Cortex of kidney (tissue), 1 donor: ENCODE measurements around the gene ESPNL.

Experiments
- DNase-seq: peaks from one replicate; lab custom pipeline; 2025; lab: John Stamatoyannopoulos, UW

Gene ESPNL

GRCh38 chr2:238097988-238098871 is 1.9 kb upstream of the ESPNL start:
- no peak for DNase-seq

- DNase-seq, result no peak
These were observed 1.0 kb upstream of the ESPNL start for GRCh38 chr2:238098901-238099713.

GRCh38 chr2:238099714-238100048 is 459 bp upstream of the ESPNL start:
- no peak for DNase-seq

DNA sequence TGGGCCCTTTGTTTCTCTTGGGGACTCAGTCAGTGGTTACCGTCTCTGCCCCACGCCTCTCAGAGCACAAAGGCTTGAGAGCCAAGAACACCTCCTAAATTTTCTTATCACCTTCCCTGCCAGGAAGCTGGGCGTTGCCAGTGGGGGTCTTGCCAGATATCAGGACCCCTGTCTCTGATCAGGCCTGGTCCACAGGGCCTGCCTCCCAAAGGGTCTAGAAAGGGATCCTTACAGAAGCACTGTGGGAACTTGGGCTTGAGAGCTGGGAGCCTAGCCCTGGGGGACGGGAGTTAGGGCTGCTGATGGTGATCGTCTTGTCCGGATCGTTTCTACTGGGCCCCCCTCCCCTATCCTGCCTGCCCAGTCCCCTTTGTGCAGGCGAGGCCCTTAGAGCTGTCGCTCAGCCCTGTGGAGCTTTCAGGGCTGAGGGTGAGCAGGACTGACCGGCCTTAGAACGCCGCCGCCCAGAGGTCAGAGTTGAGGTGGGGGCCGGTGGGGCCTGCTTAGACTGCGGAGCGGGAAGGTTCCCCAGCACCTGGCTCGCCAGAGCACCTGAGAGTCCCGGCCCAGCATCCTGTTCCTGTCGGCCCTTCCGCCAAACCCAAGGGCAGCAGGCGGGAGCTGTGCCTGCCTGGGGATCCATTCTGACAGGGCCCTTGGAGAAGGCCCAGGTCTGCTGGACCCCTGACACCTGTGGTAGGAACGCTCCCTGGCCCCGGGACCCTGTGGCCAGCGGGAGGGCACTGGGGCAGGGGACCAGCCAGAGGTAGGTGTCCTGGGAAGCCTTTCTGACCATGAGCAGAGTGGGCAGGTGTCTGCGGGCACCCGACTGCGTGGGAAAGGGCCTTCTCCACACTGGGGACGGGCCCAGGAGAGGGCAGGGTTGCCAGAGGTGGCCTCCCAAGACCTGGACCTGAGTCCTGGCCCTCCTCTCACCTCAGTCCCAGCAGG is 956 bp downstream of the ESPNL start:
- no peak for DNase-seq

- no peak for DNase-seq
These were observed 2.0 kb downstream of the ESPNL start for GRCh38 chr2:238101891-238102841.

DNA sequence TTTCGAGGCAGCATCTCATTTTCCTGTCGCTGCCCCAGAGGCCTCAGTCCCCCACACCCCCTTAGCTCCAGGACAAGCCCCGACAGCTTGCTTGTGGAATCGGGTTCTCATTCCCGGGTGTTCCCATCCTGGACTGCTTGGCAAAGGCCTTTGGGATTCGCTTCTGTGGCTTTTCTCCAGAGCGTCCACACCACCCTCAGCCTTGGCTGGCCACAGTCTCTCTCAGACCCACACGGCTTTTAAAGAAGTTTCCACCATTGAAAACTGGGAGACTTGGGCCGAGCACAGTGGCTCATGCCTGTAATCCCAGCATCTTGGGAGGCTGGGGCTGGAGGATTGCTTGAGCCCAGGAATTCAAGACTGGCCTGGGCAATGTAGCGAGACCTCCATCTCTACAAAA is 2.7 kb downstream of the ESPNL start:
- no peak for DNase-seq

- DNase-seq, result no peak
These were observed 3.5 kb downstream of the ESPNL start for GRCh38 chr2:238103465-238104225.

DNA sequence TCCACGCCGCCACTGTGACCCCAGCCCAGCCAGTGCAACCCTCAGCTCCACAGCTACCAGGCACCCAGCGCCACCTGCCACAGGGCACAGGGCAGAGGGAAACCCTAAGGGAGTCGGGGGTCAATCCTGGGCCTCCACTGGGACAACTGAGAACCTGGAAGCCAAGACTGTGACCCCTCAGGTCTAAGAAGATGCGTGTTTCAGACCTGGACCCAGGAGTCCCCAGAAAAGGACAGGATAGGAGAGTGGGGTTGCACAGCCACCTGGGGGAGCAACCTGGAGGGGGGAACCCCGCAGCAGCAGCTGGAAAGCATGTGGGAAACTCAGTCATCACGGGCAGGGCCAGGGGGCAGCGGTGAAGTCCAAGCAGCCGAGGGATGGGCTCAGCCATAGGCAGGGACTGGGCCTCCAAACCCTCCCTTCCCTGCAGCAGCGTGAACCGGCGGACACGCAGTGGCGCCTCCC is 4.1 kb downstream of the ESPNL start:
- DNase-seq, result no peak

- no peak for DNase-seq
These were observed 4.7 kb downstream of the ESPNL start for GRCh38 chr2:238104691-238105371.

DNA sequence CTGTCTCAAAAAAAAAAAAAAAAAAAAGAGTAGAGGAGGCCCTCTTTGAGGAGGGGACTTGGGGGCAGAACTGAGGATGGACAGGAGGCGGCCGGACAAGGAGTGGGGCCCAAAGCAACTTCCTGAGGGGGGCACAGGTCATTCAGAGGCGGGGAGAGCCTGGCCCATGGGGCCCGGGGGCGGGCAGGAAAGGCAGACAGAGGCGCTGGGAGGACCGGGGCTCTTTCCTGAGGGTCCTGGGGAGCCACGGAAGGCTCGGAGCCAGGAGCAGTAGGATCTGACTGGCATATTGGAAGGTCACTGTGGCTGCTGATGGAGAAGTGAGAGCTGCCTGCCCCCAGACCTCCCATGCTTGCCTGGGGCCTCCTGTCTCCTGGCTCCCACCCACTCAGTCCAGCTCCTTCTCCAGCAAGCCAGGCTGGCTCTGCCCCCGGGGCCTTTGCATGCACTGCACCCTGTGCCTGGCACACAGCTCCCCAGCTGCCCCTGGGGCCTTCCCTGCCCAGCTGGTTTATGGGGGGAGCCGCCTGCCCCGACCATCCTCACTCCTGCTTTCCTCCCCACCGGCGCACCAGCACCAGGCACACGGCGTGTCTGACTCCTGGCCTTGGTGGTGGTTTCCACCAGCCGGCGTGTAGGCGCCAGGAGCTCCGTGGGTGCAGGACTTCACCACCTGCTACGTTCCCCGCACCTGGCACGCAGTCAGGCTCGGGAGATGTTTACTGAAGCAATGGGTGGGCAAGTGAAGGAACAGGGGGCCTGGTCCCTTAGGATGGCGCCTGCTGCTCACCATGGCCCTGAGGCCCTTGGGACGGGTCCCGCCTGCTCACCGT is 5.6 kb downstream of the ESPNL start:
- no peak for DNase-seq

DNA sequence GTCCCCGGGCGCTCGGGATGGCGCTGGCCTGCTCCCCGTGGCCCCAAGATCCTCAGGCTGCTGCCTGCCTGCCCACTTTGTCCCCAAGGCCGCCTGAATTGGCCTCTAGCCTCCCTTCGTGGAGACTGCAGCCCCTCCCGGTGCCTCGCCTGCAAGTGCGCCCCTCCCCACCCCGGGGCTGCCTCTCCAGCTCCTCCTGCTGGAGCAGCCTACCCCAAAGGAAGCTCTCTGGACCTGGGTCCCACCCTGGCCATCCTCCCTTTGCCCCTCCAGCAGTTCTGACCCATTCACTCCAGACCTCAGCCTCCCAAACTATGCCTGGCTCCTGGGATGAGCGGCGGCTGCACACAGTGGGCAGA is 6.2 kb downstream of the ESPNL start:
- DNase-seq, result no peak

DNA sequence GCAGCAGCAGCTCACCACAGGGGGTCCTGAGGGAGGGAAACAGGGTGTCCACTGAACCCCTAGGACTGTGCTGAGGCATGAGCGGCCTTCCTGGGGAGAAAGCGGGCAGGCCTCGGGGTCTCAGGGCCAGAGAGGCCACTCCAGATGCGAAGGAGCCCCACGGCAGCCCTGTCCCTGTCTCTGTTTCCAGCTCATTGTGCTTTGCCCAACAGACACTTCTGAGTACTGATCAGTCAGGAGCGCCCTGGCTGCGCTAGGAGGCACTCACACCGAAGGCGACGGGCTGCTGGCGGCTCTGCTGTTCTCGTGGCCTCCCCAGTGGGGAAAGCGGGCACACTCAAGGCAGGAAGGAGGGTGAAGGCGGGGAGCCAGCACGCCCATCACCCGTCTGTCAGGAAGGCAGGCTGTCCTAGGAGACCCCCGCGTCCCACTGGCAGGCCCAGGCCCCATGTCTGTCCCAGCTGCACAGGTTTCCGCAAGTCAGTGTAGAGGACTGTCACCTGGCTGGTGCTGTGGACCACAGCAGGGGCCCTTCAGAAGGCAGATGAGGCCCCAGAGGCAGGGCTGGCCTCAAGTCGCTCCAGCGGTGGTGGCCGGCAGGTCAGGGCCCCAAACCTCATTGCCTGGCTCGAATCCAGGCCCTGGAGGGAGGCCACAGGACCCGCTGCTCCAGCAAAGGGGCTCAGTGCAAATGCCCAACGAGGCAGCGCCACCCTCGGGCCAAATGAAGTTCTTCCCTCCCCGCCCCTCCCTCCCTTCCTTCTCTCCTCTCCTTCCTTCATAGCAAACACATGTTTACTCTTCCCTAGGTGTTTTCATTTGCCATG is 6.8 kb downstream of the ESPNL start:
- DNase-seq, result no peak

- DNase-seq, result no peak
These were observed 7.6 kb downstream of the ESPNL start for GRCh38 chr2:238107525-238108422.

DNA sequence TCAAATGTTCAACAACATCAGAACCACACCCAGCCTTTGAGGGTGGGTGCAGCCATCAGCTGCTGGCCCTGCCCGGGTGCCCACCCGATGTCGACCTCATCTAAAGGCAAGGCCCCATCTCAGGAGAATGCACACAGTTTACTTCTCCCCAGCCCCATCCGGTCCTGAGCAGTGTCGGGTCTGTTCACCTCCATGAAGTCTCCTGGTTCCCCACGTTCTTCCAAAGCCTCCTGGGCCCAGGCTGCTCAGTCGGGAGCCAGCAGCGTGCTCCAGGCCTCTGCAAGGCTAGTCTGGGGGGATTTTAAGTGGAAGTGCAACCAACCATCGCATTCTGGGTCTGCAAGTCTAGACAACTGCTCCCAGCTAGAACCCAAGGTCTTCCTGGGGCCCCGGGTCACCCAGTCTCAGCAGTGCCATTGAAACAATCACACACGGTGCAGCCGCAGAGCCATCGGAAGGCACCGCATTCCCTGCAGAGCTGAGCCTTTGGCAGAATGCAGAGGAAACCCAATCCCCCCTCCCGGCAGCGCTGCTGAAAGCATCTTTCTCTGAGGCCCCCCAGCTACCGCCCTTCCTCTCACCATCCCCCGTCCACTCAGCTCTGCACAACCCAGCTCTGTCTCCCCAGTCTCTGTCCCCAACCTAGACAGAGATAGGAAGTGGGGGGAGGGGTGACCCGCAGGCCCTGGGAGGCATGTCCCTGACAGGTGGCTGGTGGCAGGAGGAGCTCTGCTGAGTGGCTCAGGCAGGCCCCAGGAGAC is 8.5 kb downstream of the ESPNL start:
- no peak for DNase-seq

GRCh38 chr2:238113611-238114010 is 13.5 kb downstream of the ESPNL start:
- DNase-seq, result no peak

DNA sequence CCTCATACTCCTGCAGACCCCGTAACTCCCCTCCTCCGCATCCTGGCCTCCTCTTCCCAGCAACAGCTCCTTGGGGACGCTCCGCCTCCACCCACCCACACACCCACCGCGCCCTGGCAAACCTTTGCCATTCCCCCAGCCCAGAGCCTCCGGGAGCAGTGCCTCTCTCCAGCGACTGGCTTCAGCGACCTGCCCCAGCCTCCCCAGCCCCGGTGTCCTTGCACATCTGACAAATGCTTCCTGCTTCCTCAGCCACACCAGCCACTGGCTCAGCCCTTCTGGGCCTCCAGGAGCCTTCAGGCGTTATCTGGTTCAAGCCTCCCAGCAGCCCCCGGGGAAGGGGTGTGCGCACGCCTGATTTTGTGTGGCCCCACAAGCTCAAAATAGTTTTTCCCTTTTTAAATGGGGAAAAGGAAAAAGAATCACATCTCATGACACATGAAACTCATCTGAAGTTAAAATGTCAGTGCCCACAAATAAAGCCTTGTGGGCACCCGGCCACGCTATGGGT is 14.2 kb downstream of the ESPNL start:
- no peak for DNase-seq
